MM.1S (cell line): Measurements from ENCODE around the gene MAG.

Experiments
- EZH2 ChIP-seq: fragments of 300-600 bp; sonication (generic); optimal IDR thresholded peaks from 2 replicates; pipeline ENCODE3; 2017; ENCODE audit warnings: low read depth, mild to moderate bottlenecking, antibody characterized with exemption, low read length, mixed read lengths
- EZH2phosphoT487 ChIP-seq: fragments of 300-600 bp; sonication (generic); IDR thresholded peaks from 2 replicates; pipeline ENCODE4 v1.6.1; 2018; ENCODE audit warnings: antibody characterized with exemption, low read length
- TF ChIP-seq, protein P1 (sequence below): fragments of 300-600 bp; sonication (generic); IDR thresholded peaks from 2 replicates; pipeline ENCODE4 v1.5.1; 2016; ENCODE audit warnings: antibody characterized with exemption, low read length, mixed read lengths

DNA sequence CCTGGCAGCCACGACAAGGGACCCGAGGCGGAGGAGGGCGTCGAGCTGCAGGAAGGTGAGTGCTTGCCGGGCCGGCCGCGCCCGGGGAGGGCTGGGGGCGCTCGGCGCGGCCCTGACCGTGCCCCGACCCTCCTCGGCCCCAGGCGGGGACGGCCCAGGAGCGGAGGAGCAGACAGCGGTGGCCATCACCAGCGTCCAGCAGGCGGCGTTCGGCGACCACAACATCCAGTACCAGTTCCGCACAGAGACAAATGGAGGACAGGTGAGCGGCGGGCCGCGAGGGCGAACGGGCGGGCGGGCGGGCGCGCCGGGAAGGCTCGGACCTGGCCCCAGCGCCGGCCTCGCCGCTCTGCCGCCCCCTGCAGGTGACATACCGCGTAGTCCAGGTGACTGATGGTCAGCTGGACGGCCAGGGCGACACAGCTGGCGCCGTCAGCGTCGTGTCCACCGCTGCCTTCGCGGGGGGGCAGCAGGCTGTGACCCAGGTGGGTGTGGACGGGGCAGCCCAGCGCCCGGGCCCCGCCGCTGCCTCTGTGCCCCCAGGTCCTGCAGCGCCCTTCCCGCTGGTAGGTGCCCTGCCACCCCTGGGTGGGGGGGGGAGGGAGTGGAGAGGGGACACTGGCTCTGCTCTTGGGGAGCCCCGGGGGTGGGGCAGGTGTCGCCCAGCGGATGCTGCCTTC, 22.4 kb upstream of the MAG start:
- TF ChIP-seq, protein P1, sequence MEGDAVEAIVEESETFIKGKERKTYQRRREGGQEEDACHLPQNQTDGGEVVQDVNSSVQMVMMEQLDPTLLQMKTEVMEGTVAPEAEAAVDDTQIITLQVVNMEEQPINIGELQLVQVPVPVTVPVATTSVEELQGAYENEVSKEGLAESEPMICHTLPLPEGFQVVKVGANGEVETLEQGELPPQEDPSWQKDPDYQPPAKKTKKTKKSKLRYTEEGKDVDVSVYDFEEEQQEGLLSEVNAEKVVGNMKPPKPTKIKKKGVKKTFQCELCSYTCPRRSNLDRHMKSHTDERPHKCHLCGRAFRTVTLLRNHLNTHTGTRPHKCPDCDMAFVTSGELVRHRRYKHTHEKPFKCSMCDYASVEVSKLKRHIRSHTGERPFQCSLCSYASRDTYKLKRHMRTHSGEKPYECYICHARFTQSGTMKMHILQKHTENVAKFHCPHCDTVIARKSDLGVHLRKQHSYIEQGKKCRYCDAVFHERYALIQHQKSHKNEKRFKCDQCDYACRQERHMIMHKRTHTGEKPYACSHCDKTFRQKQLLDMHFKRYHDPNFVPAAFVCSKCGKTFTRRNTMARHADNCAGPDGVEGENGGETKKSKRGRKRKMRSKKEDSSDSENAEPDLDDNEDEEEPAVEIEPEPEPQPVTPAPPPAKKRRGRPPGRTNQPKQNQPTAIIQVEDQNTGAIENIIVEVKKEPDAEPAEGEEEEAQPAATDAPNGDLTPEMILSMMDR: peak; percentile 50
- TF ChIP-seq EZH2phosphoT487 (no peak), EZH2 (no peak)
